D721Med (cell line): Measurements from ENCODE around the gene PDZD7.

Source experiments
- DNase-seq: peaks from one replicate; pipeline ENCODE4 v3.0.0; 2011; ENCODE audit warnings: low spot score; ENCODE audit not compliant: insufficient read length
- FAIRE-seq: peaks from 2 replicates; lab custom pipeline; 2011; peaks lifted over from hg19 to GRCh38; lab: Jason Lieb, UNC
- TF ChIP-seq, protein P1 (sequence below): IDR thresholded peaks from 2 replicates; pipeline ENCODE4 v1.5.1; 2012; ENCODE audit warnings: mild to moderate bottlenecking, control low read depth; ENCODE audit not compliant: insufficient read depth; ENCODE audit errors: missing control alignments

Gene PDZD7

DNA sequence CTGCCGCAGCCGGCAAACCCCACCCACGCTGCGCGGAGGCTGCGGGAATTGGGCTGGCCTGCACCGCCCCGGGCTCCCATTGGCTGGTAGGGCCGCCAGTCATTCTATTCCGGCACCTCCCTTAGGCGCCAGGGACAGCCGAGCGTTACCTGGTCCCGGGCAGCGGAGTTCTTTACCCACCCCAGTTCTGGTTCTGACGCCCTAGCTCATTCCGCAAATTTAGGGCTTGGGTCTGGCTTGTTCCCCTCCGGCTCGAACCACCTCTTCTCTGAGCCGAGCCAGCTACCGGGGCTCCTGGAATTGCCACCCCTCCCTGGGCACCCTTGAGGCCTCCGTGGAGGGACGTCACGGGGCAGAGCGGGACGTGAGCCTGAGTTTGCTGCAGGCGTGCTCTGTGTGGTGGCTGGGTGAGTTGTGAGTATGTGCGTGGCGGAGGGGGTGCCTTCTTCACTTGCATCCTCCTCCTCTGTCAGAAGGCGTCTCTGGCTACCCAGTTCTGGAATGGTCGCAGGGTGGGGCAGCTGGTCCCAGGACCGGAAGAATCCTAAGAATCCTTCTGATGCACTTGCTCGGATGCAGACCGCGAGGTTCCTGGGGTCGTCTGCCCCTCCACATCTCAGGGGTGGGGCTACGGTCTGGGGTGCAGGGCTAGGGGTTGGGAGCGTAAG, at the start of gene PDZD7, which contains the start of gene SFXN3:
Gene PDZD7, minus strand, starts transcription at position 2 of the 668 bp plus-strand sequence. CDS start 910 bp downstream, outside the sequence.
Gene SFXN3, plus strand, starts transcription at position 107 of the 668 bp plus-strand sequence. CDS start 3,461 bp downstream, outside the sequence.
- FAIRE-seq: no peak
- TF ChIP-seq, protein P1, sequence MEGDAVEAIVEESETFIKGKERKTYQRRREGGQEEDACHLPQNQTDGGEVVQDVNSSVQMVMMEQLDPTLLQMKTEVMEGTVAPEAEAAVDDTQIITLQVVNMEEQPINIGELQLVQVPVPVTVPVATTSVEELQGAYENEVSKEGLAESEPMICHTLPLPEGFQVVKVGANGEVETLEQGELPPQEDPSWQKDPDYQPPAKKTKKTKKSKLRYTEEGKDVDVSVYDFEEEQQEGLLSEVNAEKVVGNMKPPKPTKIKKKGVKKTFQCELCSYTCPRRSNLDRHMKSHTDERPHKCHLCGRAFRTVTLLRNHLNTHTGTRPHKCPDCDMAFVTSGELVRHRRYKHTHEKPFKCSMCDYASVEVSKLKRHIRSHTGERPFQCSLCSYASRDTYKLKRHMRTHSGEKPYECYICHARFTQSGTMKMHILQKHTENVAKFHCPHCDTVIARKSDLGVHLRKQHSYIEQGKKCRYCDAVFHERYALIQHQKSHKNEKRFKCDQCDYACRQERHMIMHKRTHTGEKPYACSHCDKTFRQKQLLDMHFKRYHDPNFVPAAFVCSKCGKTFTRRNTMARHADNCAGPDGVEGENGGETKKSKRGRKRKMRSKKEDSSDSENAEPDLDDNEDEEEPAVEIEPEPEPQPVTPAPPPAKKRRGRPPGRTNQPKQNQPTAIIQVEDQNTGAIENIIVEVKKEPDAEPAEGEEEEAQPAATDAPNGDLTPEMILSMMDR: no peak
- DNase-seq: peak; percentile 92

GRCh38 chr10:101079874-101080273, 48.9 kb upstream of the PDZD7 start:
- TF ChIP-seq, protein P1: no peak
- no peak for FAIRE-seq

GRCh38 chr10:101076630-101077029, 45.7 kb upstream of the PDZD7 start:
- TF ChIP-seq, protein P1: no peak
- DNase-seq: no peak
- no peak for FAIRE-seq

More at GRCh38 chr10:101079874-101080273, 48.9 kb upstream of the PDZD7 start:
- DNase-seq: no peak

DNA sequence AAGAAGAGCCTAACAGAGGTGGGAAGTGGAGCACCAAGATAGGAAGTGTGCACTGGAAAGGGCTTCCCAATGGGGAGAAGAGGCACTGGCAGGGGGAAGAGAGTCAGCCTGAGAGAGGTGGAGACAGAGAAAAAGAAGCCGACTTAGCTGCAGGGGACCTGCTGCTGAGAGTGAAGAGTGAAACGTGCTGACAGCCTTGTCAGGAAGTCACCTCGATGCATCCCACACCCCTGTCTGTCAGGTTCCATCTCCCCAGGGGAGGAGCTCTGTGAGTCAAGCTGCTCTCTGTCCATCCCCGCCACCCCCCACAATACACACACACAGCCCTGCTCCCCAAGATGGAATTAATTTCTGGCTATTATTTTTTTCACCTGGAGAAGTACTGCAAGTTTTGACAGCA, 44.8 kb upstream of the PDZD7 start:
- TF ChIP-seq, protein P1: no peak
- DNase-seq (no peak), FAIRE-seq (no peak)

DNA sequence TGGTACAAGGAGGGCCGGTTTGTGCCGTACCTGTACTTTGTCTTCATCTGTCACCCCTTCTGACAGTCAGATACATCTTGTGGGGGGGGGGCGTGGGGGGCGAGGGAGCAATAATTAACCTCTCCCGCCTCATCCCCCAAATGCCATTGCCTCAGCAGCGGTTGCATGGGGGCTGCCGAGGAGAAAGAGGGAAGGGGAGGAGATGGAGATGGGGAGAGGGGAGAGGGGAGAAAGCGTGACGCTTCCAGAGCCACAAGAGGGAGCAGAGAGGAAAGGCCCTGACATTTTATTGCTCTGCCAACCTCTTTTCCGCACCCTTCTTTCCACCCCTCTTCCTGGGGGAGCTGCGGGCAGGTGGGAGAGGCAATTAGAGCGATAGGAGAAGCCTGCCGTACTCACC, 42.7 kb upstream of the PDZD7 start:
- FAIRE-seq (no peak), DNase-seq (no peak)
- TF ChIP-seq, protein P1: no peak

GRCh38 chr10:101072923-101073322, 42.0 kb upstream of the PDZD7 start:
- DNase-seq (no peak), FAIRE-seq (no peak)
- TF ChIP-seq, protein P1: no peak

DNA sequence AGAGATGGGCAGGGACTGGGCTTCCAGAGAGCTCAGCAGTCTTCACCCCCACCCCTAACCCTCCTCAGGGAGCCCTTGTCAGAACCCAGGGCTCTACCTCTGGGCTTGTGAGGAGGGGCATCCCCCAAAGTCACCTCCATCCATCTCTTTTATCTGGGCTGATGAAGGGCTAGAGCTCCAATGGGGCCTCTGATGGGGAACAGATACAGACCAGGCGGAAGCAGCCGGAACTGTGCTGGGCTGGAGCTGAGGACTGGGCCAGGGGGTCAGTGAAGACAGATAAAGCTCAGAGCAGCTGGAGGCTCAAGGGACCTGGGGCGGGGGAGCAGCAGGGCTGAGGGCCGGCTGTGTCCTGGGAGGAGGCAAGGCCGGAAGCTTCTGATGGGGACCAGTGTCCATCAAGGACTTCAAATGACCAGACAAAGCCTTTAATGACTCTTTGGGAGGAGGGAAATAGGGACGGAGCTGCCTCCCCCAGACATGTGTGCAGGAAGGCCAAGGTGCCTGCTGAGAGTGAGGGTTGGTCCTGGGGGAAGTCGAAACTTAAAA, 41.0 kb upstream of the PDZD7 start:
- TF ChIP-seq, protein P1: no peak
- DNase-seq (no peak), FAIRE-seq (no peak)
